Measurements from ENCODE around the gene CFAP46. TPM values are rescaled to one million over a fixed set of nuclear protein-coding genes. Genes with fewer than 3 reads are reported as not detected.
"Not testable (repeated sequence)": the region's sequence is repeated elsewhere in the genome, so short reads cannot be mapped to it uniquely, and the experiment has no call there.

CFAP46 gene
- total RNA-seq, 3 donors from 2014 or later = 0.22 to 0.53 (median 0.42) TPM

DNA sequence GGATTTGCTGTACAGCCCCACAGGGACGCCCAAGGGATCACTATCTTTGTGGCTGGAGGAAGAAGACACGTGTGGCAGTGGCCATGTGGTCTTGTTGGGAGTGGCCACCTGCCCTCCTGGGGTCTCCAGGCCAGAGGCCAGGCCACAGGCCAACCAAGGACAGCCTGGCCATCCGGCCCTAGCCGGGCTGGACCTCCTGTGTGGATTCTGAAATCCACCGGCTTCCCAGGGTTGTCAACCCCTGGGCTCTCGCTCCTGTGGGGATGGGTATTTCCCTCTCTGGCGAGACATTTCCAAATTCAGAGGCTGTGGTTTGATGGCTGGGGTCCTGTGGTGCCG, 31.5 kb upstream of the CFAP46 start:
- H3K27me3 Mint-ChIP-seq (ENCODE audit: low read depth) = peaks cover 21% of the 10 kb centered on the region
- DNase-seq = no peak

DNA sequence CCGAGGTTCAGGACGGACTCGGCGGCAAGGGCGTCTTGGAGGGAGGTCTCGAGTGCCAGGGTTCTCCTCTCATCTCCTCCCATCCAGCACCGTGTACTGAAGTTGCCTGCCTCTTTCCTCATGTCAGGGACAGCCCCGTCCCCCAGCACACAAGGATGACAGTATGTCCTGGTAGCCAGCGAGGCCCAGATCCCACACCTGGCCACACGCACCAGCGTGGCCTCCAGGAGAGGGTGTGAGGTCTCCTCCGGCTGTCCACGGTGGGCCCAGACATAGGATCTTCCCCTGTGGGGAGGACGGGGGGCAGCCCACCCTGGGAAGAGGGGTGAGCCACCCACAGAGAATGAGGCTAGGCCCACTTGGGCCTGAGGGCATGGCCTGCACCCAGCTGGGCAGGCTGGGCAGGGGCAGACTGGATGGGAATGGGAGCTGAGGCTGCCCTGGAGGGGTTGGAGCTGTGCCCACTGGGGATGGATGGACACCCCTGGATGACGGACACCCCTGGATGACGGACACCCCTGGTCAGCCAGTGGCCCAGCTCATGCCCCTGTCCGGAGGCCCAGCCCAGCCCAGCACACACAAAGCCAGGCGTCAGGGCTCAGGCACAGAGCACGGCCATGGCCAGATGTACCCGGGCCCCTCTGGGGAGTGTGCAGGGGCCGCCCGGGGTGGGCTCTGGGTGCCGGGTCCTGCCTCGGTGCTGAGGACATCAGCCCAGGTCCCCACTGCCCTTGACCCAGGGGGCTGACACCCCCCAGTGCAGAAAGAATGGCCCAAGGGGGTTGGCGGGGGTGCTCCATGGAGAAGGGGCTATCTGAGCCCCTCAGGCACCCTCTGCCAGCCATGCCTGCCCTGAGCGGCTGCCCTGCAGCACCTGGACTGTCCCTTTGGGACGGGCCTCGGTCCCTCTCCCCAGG, 30.9 kb upstream of the CFAP46 start:
- peaks cover 24% of the 10 kb centered on the region for H3K27me3 Mint-ChIP-seq (ENCODE audit: low read depth)
- H3K4me1 Mint-ChIP-seq (ENCODE audit: low read depth) = no peaks in the 10 kb centered on the region
- no peak for ATAC-seq
- no peaks in the 10 kb centered on the region for H3K9me3 Mint-ChIP-seq
- DNase-seq = no peak
- no peaks in the 10 kb centered on the region for H3K36me3 Mint-ChIP-seq (ENCODE audit: insufficient read depth)
- H3K4me3 Mint-ChIP-seq = no peak overlapping the region

More for the DNA sequence above, 31.5 kb upstream of the CFAP46 start:
- no peak for ATAC-seq
- H3K4me1 Mint-ChIP-seq (ENCODE audit: low read depth) = no peaks in the 10 kb centered on the region
- no peaks in the 10 kb centered on the region for H3K36me3 Mint-ChIP-seq (ENCODE audit: insufficient read depth)
- H3K4me3 Mint-ChIP-seq = no peak overlapping the region
- H3K9me3 Mint-ChIP-seq = no peaks in the 10 kb centered on the region

DNA sequence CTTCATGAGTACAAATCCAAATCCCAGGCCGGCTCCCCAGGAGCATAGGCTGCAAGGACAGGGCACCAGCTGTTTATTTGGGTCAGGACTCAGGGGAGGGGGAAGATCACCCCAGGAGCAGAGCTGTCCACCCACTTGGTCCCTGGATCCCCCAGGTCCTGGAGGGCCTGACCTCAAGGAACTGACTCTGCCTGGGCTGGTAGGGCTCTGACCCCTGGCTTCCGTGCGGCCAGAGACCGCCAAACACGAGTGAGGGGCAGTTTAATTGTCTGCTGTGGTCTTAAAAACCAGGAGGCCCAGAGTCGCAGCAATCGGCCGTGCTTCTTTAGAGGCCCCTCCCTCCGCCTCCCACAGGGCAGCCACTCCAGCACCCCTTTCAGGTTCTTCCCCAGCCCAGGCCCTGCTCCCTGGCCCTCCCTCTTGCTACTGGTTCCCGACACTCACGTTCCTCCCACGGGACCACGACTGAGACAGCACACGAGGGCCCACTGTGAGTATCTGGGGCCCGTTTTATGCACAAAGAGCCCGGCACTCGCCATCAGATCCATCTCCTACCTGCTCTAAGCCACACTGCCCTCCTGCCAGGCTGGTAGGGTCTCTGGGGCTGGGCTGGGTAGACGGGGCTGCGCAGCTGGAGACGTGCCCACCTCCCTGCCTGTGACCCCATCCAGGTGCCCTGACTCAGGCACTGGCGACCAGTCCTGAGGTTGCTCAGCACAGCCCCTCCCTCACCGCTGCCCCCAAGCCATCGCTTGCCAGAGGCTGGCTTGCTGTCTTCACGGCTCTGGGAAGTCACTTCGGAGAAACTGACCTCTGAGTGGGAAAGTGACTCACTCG, 30.0 kb upstream of the CFAP46 start:
- H3K27me3 Mint-ChIP-seq (ENCODE audit: low read depth) = peaks cover 29% of the 10 kb centered on the region
- no peaks in the 10 kb centered on the region for H3K36me3 Mint-ChIP-seq (ENCODE audit: insufficient read depth)
- ATAC-seq (no peak), DNase-seq (no peak)
- H3K4me3 Mint-ChIP-seq = no peak overlapping the region
- no peaks in the 10 kb centered on the region for H3K4me1 Mint-ChIP-seq (ENCODE audit: low read depth)
- H3K9me3 Mint-ChIP-seq = no peaks in the 10 kb centered on the region

DNA sequence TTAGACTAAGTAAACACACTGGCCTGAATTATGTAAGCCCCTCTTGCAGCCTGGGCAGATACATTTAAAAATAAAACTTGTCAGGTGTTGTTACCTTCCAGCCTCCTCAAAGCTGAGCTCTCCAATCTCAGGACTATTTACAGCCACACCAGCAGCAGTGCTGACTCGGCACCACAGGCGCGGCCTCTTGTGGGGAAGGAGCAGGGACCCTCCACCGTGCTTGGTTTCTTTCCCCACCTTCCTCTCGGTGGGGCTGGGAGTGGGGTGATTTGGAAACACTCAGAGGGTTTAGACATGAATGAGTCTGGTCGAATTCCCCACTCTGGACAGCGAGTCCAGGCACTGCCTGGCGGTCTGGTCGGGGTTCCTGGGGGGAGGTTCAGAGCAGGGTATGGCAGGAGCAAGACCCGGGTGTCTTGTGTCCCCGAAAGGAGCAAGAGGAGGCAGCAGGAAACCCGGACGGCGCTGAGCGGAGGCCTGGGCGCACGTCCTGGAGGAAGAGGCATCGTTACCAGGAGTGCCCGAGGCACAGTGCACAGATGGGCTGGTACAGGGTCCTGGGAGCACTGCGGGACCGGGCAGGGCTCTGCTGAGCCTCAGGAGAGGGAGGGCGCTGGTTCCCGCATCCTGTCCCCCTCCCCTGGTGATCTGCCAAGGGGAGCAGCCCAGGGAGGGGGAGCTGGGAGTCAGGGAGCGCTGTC, 29.2 kb upstream of the CFAP46 start:
- Mint-ChIP-seq H3K27me3 (ENCODE audit: low read depth) (peaks cover 29% of the 10 kb centered on the region), H3K9me3 (no peaks in the 10 kb centered on the region), H3K4me3 (no peak overlapping the region), H3K36me3 (ENCODE audit: insufficient read depth) (no peaks in the 10 kb centered on the region), H3K4me1 (ENCODE audit: low read depth) (no peaks in the 10 kb centered on the region)
- DNase-seq (no peak), ATAC-seq (no peak)

DNA sequence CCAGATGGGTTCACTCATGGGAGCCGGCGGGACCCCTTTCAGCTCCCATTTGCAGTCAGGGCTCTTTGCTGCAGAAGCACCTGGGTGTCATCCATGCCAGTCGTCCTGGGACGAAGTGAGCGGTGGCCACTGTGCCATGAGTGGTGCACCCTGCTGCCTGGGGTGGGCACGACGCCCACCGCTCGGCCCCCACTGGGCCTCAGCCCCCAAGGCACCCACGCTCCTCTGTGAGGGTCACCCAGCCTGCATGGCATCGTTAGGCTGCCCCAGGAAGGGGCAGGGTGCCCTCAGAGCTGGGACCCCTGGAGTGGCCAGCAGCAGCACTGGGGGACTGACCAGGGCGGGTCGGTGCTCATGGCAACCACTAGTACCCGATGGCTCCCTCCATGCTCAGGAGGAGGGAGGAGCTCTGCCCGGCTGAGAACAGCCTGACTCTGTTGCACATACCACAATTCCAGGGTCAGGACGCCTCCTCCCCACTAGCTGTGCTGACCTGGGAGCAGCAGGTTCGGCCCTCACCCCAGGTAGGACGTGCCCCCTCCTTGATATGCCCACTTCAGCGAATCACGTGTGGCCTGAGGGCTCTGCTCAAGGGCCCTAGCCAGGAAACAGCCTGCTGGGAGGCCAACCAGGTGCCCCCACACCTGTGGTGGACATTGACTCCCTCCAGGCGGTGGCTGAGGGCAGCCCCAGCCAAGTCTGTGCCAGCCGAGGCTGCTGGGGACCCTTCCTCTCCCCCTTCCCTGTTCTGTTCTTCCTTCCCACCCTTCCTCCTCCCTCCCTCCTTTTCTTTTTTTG, 28.5 kb upstream of the CFAP46 start:
- Mint-ChIP-seq H3K9me3 (no peaks in the 10 kb centered on the region), H3K27me3 (ENCODE audit: low read depth) (peaks cover 32% of the 10 kb centered on the region), H3K36me3 (ENCODE audit: insufficient read depth) (no peaks in the 10 kb centered on the region), H3K4me1 (ENCODE audit: low read depth) (no peaks in the 10 kb centered on the region), H3K4me3 (no peak overlapping the region)
- ATAC-seq (no peak), DNase-seq (no peak)

DNA sequence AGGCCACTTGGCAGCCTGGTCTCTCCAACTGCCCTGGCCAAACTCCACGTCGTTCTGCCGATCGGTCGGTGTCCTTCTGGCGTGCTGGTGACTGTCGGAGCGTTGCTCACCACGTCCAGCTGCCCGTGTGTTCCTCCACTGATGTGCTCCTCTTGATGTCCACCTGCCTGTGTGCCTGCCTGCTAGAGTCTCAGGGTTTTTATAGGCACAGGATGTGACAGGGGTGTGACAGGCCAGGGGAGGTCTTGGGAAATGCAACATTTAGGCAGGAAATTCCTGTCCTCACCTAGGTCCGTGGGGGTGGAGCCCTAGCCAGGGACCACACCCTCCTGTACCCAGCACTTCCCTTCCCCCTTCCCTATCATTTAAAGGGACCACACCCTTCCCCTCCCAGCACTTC, 25.2 kb upstream of the CFAP46 start:
- H3K36me3 Mint-ChIP-seq (ENCODE audit: insufficient read depth) = no peaks in the 10 kb centered on the region
- DNase-seq (no peak), ATAC-seq (no peak)
- H3K9me3 Mint-ChIP-seq = no peaks in the 10 kb centered on the region
- no peak overlapping the region for H3K4me3 Mint-ChIP-seq
- H3K27me3 Mint-ChIP-seq (ENCODE audit: low read depth) = peaks cover 48% of the 10 kb centered on the region
- peaks cover 19% of the 10 kb centered on the region for H3K4me1 Mint-ChIP-seq (ENCODE audit: low read depth)

DNA sequence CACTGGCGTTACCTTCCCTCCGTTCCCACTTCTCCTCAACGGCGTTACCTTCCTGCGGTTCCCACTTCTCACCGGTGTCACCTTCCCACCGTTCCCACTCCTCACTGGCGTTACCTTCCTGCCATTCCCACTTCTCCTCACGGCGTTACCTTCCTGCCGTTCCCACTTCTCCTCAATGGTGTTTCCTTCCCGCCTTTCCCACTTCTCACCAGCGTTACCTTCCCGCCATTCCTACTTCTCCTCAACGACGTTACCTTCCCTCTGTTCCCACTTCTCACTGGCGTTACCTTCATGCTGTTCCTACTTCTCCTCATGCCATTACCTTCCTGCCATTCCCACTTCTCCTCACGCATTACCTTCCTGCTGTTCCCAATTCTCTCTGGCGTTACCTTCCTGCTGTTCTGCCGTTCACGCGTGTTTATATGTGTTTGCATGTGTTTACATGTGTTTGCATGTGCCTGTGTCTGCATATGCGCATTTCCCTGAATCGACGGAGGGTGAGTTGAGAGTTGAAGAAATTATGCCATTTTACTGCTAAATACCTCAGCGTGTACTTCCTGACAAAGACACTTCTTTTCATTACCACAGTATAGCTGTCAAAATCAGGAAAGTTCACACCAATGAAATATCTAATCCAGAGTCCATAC, 23.2 kb upstream of the CFAP46 start:
- H3K4me1 Mint-ChIP-seq (ENCODE audit: low read depth) = peaks cover 29% of the 10 kb centered on the region
- peaks cover 41% of the 10 kb centered on the region for H3K27me3 Mint-ChIP-seq (ENCODE audit: low read depth)
- no peaks in the 10 kb centered on the region for H3K9me3 Mint-ChIP-seq
- no peaks in the 10 kb centered on the region for H3K36me3 Mint-ChIP-seq (ENCODE audit: insufficient read depth)
- H3K4me3 Mint-ChIP-seq = peak overlapping the region; percentile 33
- DNase-seq (no peak), ATAC-seq (no peak)

DNA sequence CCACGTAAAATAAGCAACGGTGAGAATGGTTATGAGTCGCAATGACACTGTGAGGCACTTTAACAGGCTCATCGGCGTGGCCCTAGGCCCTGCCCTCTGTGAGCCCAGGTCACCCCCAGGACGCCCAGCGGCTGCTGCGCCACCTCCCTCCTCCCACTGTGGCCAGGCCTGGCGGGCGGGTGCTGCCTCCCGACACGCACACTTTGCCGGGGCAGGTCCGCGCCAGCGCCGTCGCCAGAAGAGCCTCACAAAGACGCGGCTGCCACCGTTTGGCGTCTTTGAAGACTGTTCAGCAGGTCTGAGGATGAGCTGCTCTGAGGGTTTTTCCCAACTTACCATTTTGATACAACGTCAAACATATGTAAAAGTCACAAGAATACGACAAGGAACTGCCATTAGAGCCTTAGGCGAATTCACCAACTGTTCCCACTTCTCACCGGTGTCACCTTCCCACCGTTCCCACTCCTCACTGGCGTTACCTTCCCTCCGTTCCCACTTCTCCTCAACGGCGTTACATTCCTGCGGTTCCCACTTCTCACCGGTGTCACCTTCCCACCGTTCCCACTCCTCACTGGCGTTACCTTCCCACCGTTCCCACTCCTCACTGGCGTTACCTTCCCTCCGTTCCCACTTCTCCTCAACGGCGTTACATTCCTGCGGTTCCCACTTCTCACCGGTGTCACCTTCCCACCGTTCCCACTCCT, 22.5 kb upstream of the CFAP46 start:
- not testable (repeated sequence) for H3K4me3 Mint-ChIP-seq; DNase-seq; H3K9me3 Mint-ChIP-seq; H3K36me3 Mint-ChIP-seq (ENCODE audit: insufficient read depth)
- ATAC-seq = peak; percentile 14 to 39
- Mint-ChIP-seq H3K4me1 (ENCODE audit: low read depth) (peaks cover 29% of the 10 kb centered on the region), H3K27me3 (ENCODE audit: low read depth) (peaks cover 38% of the 10 kb centered on the region)

DNA sequence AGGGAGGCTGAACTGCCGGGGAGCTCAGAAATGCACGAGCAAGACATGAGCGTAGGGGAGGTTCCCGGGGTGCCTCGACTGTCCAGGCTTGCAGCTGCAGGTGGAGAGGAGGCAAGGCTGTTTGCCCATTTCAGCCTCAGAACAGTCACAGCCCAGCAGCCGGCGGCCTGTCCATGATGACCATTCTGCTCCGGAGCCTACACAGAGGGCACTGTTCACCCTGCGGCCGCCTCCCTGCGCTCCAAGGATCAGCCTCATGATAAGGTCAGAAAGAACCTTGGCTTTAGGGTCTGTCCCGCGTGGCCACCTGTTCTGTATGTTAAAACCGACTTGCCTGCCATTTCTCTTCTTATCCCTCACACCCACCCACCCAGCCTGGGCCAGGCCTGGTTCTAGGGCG, 21.9 kb upstream of the CFAP46 start:
- Mint-ChIP-seq H3K27me3 (ENCODE audit: low read depth) (peaks cover 38% of the 10 kb centered on the region), H3K9me3 (no peaks in the 10 kb centered on the region), H3K36me3 (ENCODE audit: insufficient read depth) (no peaks in the 10 kb centered on the region), H3K4me3 (no peak overlapping the region), H3K4me1 (ENCODE audit: low read depth) (peaks cover 29% of the 10 kb centered on the region)
- ATAC-seq (no peak), DNase-seq (no peak)

DNA sequence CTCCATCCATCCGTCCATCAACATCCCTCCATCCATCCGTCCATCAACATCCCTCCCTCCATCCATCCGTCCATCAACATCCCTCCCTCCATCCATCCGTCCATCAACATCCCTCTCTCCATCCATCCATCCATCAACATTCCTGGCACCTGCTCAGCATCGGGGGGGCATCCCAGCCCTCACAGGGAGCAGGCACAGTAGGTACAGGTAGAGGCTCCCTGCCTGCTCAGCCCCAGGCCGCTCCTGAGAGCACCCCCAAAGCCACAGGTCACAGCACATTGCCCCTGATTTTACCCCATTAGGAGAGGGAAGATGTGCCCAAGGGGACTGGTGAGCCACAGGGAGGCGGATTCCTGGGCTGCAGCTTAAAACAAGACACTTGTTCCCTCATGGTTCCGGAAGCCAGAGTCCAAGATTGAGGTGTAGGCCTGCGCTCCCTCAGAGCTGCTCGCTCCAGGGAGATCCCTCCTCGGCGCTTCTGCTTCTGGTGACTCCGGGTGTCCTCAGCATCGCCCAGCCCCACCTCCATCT, 21.1 kb upstream of the CFAP46 start:
- H3K4me1 Mint-ChIP-seq (ENCODE audit: low read depth) = peaks cover 29% of the 10 kb centered on the region
- no peaks in the 10 kb centered on the region for H3K9me3 Mint-ChIP-seq
- DNase-seq (no peak), ATAC-seq (no peak)
- H3K36me3 Mint-ChIP-seq (ENCODE audit: insufficient read depth) = no peaks in the 10 kb centered on the region
- H3K27me3 Mint-ChIP-seq (ENCODE audit: low read depth) = peaks cover 36% of the 10 kb centered on the region
- peak overlapping the region; percentile 91 for H3K4me3 Mint-ChIP-seq

DNA sequence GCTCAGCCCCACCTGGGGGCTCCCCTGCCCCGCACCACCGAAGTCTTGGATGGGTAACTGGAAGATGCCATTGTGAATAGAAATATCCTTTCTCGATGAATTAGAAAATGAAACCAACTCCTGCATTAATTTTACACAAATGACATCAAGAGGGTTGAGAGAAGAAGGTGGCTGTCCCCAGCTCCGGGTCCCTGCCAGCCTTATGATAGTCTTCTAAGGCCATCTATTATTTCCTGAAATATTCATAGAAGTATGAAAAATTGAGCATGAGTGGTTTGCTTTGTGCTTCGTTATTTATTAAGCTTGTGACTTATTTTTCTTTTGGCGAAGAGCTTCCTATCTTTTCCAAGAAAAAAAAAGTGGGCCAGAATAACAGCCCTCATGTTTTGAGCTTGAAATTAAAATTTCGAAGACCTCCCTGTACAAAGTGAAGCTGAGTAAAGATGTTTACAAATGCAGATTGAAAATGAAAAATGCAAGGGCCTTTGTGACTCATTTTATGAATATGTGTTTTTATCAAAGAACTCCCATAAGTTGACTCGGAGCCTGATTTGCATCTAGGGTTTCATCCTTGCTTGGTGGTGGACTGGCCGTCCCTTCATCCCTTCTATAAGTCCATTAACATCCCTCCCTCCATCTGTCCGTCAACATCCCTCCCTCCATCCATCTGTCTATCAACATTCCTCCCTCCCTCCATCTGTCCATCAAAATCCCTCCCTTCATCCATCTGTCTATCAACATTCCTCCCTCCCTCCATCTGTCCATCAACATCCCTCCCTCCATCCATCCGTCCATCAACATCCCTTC, 20.5 kb upstream of the CFAP46 start:
- Mint-ChIP-seq H3K4me1 (ENCODE audit: low read depth) (peaks cover 29% of the 10 kb centered on the region), H3K4me3 (peak overlapping the region; percentile 91), H3K27me3 (ENCODE audit: low read depth) (peaks cover 32% of the 10 kb centered on the region), H3K9me3 (no peaks in the 10 kb centered on the region), H3K36me3 (ENCODE audit: insufficient read depth) (no peaks in the 10 kb centered on the region)
- DNase-seq (no peak), ATAC-seq (peak; percentile 19 to 49)
